HUES64 (cell line): ENCODE measurements around the gene PELI1.

Experiments used
- H3K27ac ChIP-seq: 2 replicates; pipeline ENCODE4 v1.7.0; 2013; ENCODE audit warnings: low read depth, low read length, inconsistent platforms
- H3K27me3 ChIP-seq: 2 replicates; pipeline ENCODE4 v1.6.1; 2013; ENCODE audit warnings: mild to moderate bottlenecking, low read length; ENCODE audit not compliant: insufficient read depth
- H3K36me3 ChIP-seq: 2 replicates; pipeline ENCODE4 v1.6.1; 2013; ENCODE audit warnings: mild to moderate bottlenecking, low read length; ENCODE audit not compliant: insufficient read depth
- H3K4me1 ChIP-seq: 2 replicates; pipeline ENCODE4 v1.6.1; 2013; ENCODE audit warnings: mild to moderate bottlenecking, low read length, moderate library complexity; ENCODE audit not compliant: insufficient read depth
- H3K4me3 ChIP-seq: 2 replicates; pipeline ENCODE4 v1.5.1; 2013; ENCODE audit warnings: mild to moderate bottlenecking, low read length, moderate library complexity
- H3K9ac ChIP-seq: 2 replicates; pipeline ENCODE4 v1.6.1; 2013; ENCODE audit warnings: mild to moderate bottlenecking, low read depth, low read length
- H3K9me3 ChIP-seq: 2 replicates; pipeline ENCODE4 v1.6.1; 2013; ENCODE audit warnings: low read depth, low read length; ENCODE audit not compliant: insufficient read depth
- WGBS: fragments of 150-250, 120-280 bp; methylation state at CpG from one replicate; pipeline ENCODE4 v1.1.7; 2013; ENCODE audit warnings: missing lambda C conversion rate; 5-methylcytosine and 5-hydroxymethylcytosine counted together

The PELI1 gene

GRCh38 chr2:64173156-64174135 is 29.2 kb upstream of the PELI1 start:
- 67% methylated on average over 5 of the region's 5 CpGs for WGBS
- no peak overlapping the region for H3K4me3 ChIP-seq

GRCh38 chr2:64168756-64169155 is 24.5 kb upstream of the PELI1 start:
- H3K9me3 ChIP-seq, result no peaks in the 10 kb centered on the region
- no peaks in the 10 kb centered on the region for H3K27me3 ChIP-seq
- no peaks in the 10 kb centered on the region for H3K36me3 ChIP-seq
- H3K27ac ChIP-seq, result no peak overlapping the region
- H3K4me1 ChIP-seq, result peaks cover 17% of the 10 kb centered on the region
- no peak overlapping the region for H3K4me3 ChIP-seq
- no peak overlapping the region for H3K9ac ChIP-seq
- 87% methylated on average over 1 of the region's 1 CpG for WGBS

More at GRCh38 chr2:64173156-64174135, 29.2 kb upstream of the PELI1 start:
- Histone ChIP-seq H3K36me3 (no peaks in the 10 kb centered on the region), H3K4me1 (peaks cover 25% of the 10 kb centered on the region), H3K9ac (no peak overlapping the region), H3K27me3 (no peaks in the 10 kb centered on the region), H3K27ac (no peak overlapping the region), H3K9me3 (no peaks in the 10 kb centered on the region)

- Histone ChIP-seq H3K9me3 (no peaks in the 10 kb centered on the region), H3K4me3 (no peak overlapping the region), H3K27ac (no peak overlapping the region), H3K9ac (no peak overlapping the region), H3K27me3 (no peaks in the 10 kb centered on the region), H3K4me1 (peaks cover 12% of the 10 kb centered on the region), H3K36me3 (no peaks in the 10 kb centered on the region)
Measured at GRCh38 chr2:64168201-64168600, 24.0 kb upstream of the PELI1 start.

GRCh38 chr2:64166637-64167420 is 22.6 kb upstream of the PELI1 start:
- Histone ChIP-seq H3K36me3 (no peaks in the 10 kb centered on the region), H3K4me1 (peaks cover 9% of the 10 kb centered on the region), H3K9ac (no peak overlapping the region), H3K4me3 (no peak overlapping the region), H3K9me3 (no peaks in the 10 kb centered on the region), H3K27me3 (no peaks in the 10 kb centered on the region), H3K27ac (no peak overlapping the region)
- WGBS, result 93% methylated on average over 4 of the region's 4 CpGs

GRCh38 chr2:64166212-64166611 is 22.0 kb upstream of the PELI1 start:
- no peaks in the 10 kb centered on the region for H3K36me3 ChIP-seq
- H3K27me3 ChIP-seq, result no peaks in the 10 kb centered on the region
- WGBS, result 92% methylated on average over 2 of the region's 2 CpGs
- no peak overlapping the region for H3K27ac ChIP-seq
- H3K4me3 ChIP-seq, result no peak overlapping the region
- no peaks in the 10 kb centered on the region for H3K9me3 ChIP-seq
- H3K9ac ChIP-seq, result no peak overlapping the region
- peaks cover 3% of the 10 kb centered on the region; the same call in 1 of the 2 replicates for H3K4me1 ChIP-seq

- Histone ChIP-seq H3K4me1 (no peaks in the 10 kb centered on the region; the same call in 1 of the 2 replicates), H3K4me3 (no peak overlapping the region), H3K9ac (no peak overlapping the region), H3K36me3 (no peaks in the 10 kb centered on the region), H3K9me3 (no peaks in the 10 kb centered on the region), H3K27me3 (no peaks in the 10 kb centered on the region), H3K27ac (no peak overlapping the region)
- WGBS, result 80% methylated on average over 1 of the region's 1 CpG
Measured at GRCh38 chr2:64165706-64166105, 21.5 kb upstream of the PELI1 start.

GRCh38 chr2:64164629-64165028 is 20.4 kb upstream of the PELI1 start:
- Histone ChIP-seq H3K4me1 (no peaks in the 10 kb centered on the region), H3K36me3 (no peaks in the 10 kb centered on the region), H3K27ac (no peak overlapping the region), H3K9me3 (no peaks in the 10 kb centered on the region), H3K27me3 (no peaks in the 10 kb centered on the region), H3K9ac (no peak overlapping the region), H3K4me3 (no peak overlapping the region)
- no CpG with 5 or more reads among the region's 1 CpG for WGBS

GRCh38 chr2:64162516-64162915 is 18.3 kb upstream of the PELI1 start:
- Histone ChIP-seq H3K27ac (no peak overlapping the region), H3K4me1 (no peaks in the 10 kb centered on the region), H3K9ac (no peak overlapping the region), H3K4me3 (no peak overlapping the region), H3K27me3 (no peaks in the 10 kb centered on the region), H3K9me3 (no peaks in the 10 kb centered on the region), H3K36me3 (no peaks in the 10 kb centered on the region)
- 95% methylated on average over 1 of the region's 1 CpG for WGBS

GRCh38 chr2:64157792-64158191 is 13.6 kb upstream of the PELI1 start:
- H3K36me3 ChIP-seq, result no peaks in the 10 kb centered on the region
- no peak overlapping the region for H3K9ac ChIP-seq
- H3K9me3 ChIP-seq, result no peaks in the 10 kb centered on the region
- H3K4me1 ChIP-seq, result peaks cover 8% of the 10 kb centered on the region; the same call in 1 of the 2 replicates
- no peak overlapping the region for H3K4me3 ChIP-seq
- H3K27me3 ChIP-seq, result no peaks in the 10 kb centered on the region
- no peak overlapping the region for H3K27ac ChIP-seq

GRCh38 chr2:64153811-64154210 is 9.6 kb upstream of the PELI1 start:
- Histone ChIP-seq H3K9ac (no peak overlapping the region), H3K4me3 (no peak overlapping the region), H3K27me3 (no peaks in the 10 kb centered on the region), H3K9me3 (no peaks in the 10 kb centered on the region), H3K27ac (no peak overlapping the region), H3K4me1 (peaks cover 8% of the 10 kb centered on the region; the same call in 1 of the 2 replicates), H3K36me3 (no peaks in the 10 kb centered on the region)
- 66% methylated on average over 4 of the region's 4 CpGs for WGBS

- WGBS, result 75% methylated on average over 1 of the region's 1 CpG
- Histone ChIP-seq H3K27me3 (no peaks in the 10 kb centered on the region), H3K36me3 (no peaks in the 10 kb centered on the region), H3K27ac (no peak overlapping the region; the same call in 1 of the 2 replicates), H3K9ac (no peak overlapping the region), H3K9me3 (no peaks in the 10 kb centered on the region), H3K4me3 (no peak overlapping the region), H3K4me1 (peaks cover 8% of the 10 kb centered on the region; the same call in 1 of the 2 replicates)
Measured at GRCh38 chr2:64151476-64151875, 7.3 kb upstream of the PELI1 start.
